HepG2 (cell line): ENCODE results near the gene AQP10. TPM values are rescaled to one million over a fixed set of nuclear protein-coding genes. Genes with fewer than 3 reads are reported as not detected.

Experiments used
- E2F2 ChIP-seq: sonication (generic); formaldehyde crosslinking; IDR thresholded peaks from 2 replicates; pipeline ENCODE4 v1.4.0; 2020; ENCODE audit warnings: missing genetic modification reagents, borderline replicate concordance
- FOXP4 ChIP-seq: sonication (generic); formaldehyde crosslinking; IDR thresholded peaks from 2 replicates; pipeline ENCODE4 v1.4.0; 2020; ENCODE audit warnings: missing genetic modification reagents
- GPBP1L1 ChIP-seq: sonication (generic); formaldehyde crosslinking; IDR thresholded peaks from 2 replicates; pipeline ENCODE4 v1.5.0; 2020; ENCODE audit warnings: mild to moderate bottlenecking, missing genetic modification reagents
- MATR3 ChIP-seq: sonication (generic); formaldehyde crosslinking; IDR thresholded peaks from 2 replicates; pipeline ENCODE4 v1.4.0; 2020; ENCODE audit warnings: missing genetic modification reagents
- MIXL1 ChIP-seq: IDR thresholded peaks from 2 replicates; pipeline ENCODE4 v1.6.1; 2016
- PHB2 ChIP-seq: fragments of 450-650 bp; IDR thresholded peaks from 2 replicates; pipeline ENCODE4 v1.6.1; 2018; ENCODE audit not compliant: partially characterized antibody
- SALL1 ChIP-seq: sonication (generic); formaldehyde crosslinking; IDR thresholded peaks from 2 replicates; pipeline ENCODE4 v1.8.0; 2022; ENCODE audit warnings: mild to moderate bottlenecking, missing genetic modification reagents
- U2AF1 ChIP-seq: fragments of 200-400 bp; formaldehyde crosslinking; optimal IDR thresholded peaks from 2 replicates; pipeline ENCODE3; 2017; ENCODE audit warnings: mild to moderate bottlenecking, low read depth, low read length
- ZMAT5 ChIP-seq: sonication (generic); formaldehyde crosslinking; IDR thresholded peaks from 2 replicates; pipeline ENCODE4 v1.5.0; 2020; ENCODE audit warnings: mild to moderate bottlenecking, low read depth, missing genetic modification reagents, borderline replicate concordance
- ZNF276 ChIP-seq: sonication (generic); formaldehyde crosslinking; IDR thresholded peaks from 2 replicates; pipeline ENCODE4 v1.4.0; 2020; ENCODE audit warnings: mild to moderate bottlenecking, low read depth, missing genetic modification reagents
- ZNF484 ChIP-seq: sonication (generic); formaldehyde crosslinking; IDR thresholded peaks from 2 replicates; pipeline ENCODE4 v1.5.1; 2020; ENCODE audit warnings: mild to moderate bottlenecking, low read depth, missing genetic modification reagents, borderline replicate concordance
- ZNF543 ChIP-seq: sonication (generic); formaldehyde crosslinking; IDR thresholded peaks from 2 replicates; pipeline ENCODE4 v1.4.0; 2020; ENCODE audit warnings: mild to moderate bottlenecking, missing genetic modification reagents
- ZNF576 ChIP-seq: sonication (generic); formaldehyde crosslinking; IDR thresholded peaks from 2 replicates; pipeline ENCODE4 v1.4.0; 2020; ENCODE audit warnings: mild to moderate bottlenecking, missing genetic modification reagents
- ZNF724P ChIP-seq: sonication (generic); formaldehyde crosslinking; IDR thresholded peaks from 2 replicates; pipeline ENCODE4 v1.8.0; 2022; ENCODE audit warnings: missing genetic modification reagents, borderline replicate concordance
- ZNF839 ChIP-seq: sonication (generic); formaldehyde crosslinking; IDR thresholded peaks from 2 replicates; pipeline ENCODE4 v1.4.0; 2020; ENCODE audit warnings: missing genetic modification reagents, mild to moderate bottlenecking, borderline replicate concordance
- polyA plus RNA-seq, 8 experiments: library from polyadenylated mRNA; depleted of rRNA in 3 of 8; stranded (reverse) in 7 of 8; unstranded in 1 of 8; fragments of >200 nt; fragmentation: Illumina TruSeq in 4 of 8; extraction: Trizol in 4 of 8; gene quantifications; 2 replicates each; pipeline versions ENCODE4 v1.2.1 to v1.2.3, GENCODE V29; 2011 to 2016; ENCODE audit warnings: low read depth in 4 of 8, missing spikeins in 1 of 8, mixed read lengths in 1 of 8; ENCODE audit not compliant: insufficient read depth in 1 of 8
- total RNA-seq, 5 experiments: library from RNA; depleted of rRNA; stranded (reverse); fragments of >200 nt; fragmentation: Illumina TruSeq; extraction: Trizol; gene quantifications; 2 replicates each; pipeline ENCODE4 v1.2.3, GENCODE V29; 2016; ENCODE audit warnings: low read depth in 1 of 5

The AQP10 gene
- total and polyA plus RNA-seq, 2 of the 13 experiments (the other 11 are each of a cell fraction or from before 2014, with no cell fraction given) = 0.30 TPM; not detected in 1

GRCh38 chr1:154334079-154335024, 13.5 kb downstream of the AQP10 start (continued):
- TF ChIP-seq FOXP4 = peak; percentile 82
- TF ChIP-seq ZNF724P (CRISPR knock-in tag) = no peak
- no peak for TF ChIP-seq ZNF839 (CRISPR knock-in tag)
- TF ChIP-seq PHB2 = no peak
- TF ChIP-seq MIXL1 (CRISPR knock-in tag) = no peak
- no peak for TF ChIP-seq ZMAT5 (CRISPR knock-in tag)
- TF ChIP-seq ZNF484 (CRISPR knock-in tag) = no peak
- no peak for TF ChIP-seq E2F2 (CRISPR knock-in tag)
- TF ChIP-seq GPBP1L1 (CRISPR knock-in tag) = no peak
- no peak for TF ChIP-seq ZNF576 (CRISPR knock-in tag)
- TF ChIP-seq MATR3 (CRISPR knock-in tag) = no peak
- TF ChIP-seq U2AF1 = no peak
- no peak for TF ChIP-seq ZNF543
- peak; percentile 40 for TF ChIP-seq SALL1 (CRISPR knock-in tag)
- TF ChIP-seq ZNF276 = no peak
